NCI-H526 (cell line): ENCODE results near the gene CNEP1R1.
"Not testable (repeated sequence)": the region's sequence is repeated elsewhere in the genome, so short reads cannot be mapped to it uniquely, and the experiment has no call there.

Experiments used
- DNase-seq, 2 experiments: peaks; one replicate each; lab custom pipeline; 2025; lab: John Stamatoyannopoulos, UW

CNEP1R1 gene

GRCh38 chr16:50024684-50025536 is at the start of gene CNEP1R1:
TSS of gene CNEP1R1 (plus strand) at chr16:50025225. CDS start at chr16:50025316, 91 bp downstream.
- DNase-seq, result peak; percentile 87 to 95

DNA sequence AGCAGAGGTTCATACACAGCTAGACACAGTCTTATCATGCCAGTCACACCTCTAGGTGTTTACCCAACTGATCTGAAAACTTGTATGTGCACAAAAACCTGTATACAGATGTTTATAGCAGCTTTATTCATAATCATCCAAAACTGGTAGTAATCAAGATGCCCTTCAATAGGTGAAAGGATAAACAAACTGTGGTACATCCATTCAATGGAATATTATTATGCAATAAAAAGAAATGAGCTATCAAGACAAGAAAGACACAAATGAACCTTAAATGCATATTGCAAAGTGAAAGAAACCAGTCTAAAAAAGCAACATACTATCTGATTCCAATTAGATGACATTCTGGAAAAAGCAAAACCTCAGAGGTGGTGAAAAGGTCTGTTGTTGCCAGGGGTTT is 47.6 kb upstream of the CNEP1R1 start:
- no peak for DNase-seq

GRCh38 chr16:49978569-49979326 is 46.3 kb upstream of the CNEP1R1 start:
- no peak for DNase-seq

GRCh38 chr16:49980166-49980565 is 44.9 kb upstream of the CNEP1R1 start:
- no peak for DNase-seq

- no peak for DNase-seq
Observed at GRCh38 chr16:49986351-49987124, 38.5 kb upstream of the CNEP1R1 start.

DNA sequence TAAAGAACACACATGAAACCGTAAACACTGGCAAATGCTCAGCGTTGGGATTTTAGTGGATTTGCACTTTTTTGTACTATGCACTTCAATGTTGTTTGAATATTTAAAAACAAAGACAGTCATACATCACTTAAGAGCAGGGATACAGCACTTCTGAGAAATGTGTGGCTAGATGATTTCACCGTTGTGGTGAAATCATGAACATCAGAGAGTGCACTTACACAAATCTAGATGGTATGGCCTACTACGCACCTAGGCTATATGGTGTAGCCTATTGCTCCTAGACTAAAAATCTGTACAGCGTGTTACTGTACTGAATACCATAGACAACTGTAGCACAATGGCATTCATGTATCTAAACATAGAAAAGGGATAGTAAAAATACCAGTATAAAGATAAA is 37.6 kb upstream of the CNEP1R1 start:
- DNase-seq, result no peak

- no peak for DNase-seq
Observed at GRCh38 chr16:49992825-49993224, 32.2 kb upstream of the CNEP1R1 start.

DNA sequence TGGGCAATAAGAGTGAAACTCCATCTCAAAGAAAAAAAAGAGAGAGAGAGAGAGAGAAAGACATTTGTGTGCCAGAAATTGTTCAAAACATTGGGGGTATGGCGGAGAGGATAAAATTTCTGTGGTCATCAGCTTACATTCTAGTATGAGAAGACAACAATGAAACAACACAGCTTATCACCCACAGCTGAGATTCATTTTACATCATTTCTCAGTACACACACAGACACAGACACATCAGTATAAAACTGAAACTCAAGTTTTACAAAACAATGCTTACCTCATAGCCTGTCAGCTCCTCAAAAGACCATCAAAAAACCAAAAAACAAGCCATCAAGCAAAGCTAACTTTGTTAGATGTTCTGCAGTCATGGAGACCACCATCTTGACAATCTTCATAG is 31.4 kb upstream of the CNEP1R1 start:
- DNase-seq, result no peak

- DNase-seq, result no peak
Observed at GRCh38 chr16:49994006-49994405, 31.0 kb upstream of the CNEP1R1 start.

GRCh38 chr16:49995720-49996119 is 29.3 kb upstream of the CNEP1R1 start:
- no peak for DNase-seq

- no peak for DNase-seq
Observed at GRCh38 chr16:49997721-49998251, 27.2 kb upstream of the CNEP1R1 start.

DNA sequence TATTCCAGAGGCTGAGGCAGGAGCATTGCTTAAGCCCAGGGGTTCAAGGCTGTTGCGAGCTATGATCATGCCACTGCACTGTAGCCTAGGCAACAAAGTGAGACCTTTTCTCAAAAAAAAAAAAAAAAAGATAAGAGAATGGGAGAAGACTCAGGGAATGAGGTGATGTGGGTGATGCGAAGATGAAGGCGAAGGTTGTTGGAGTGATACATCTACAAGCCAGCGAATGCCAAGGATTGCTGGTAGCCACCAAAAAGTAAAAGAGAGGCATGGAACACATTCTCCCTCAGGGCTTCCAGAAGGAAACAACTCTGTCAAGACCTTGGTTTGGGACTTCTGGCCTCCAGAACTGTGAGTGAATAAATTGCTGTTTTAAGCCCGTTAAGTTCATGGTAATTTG is 26.0 kb upstream of the CNEP1R1 start:
- DNase-seq, result no peak

DNA sequence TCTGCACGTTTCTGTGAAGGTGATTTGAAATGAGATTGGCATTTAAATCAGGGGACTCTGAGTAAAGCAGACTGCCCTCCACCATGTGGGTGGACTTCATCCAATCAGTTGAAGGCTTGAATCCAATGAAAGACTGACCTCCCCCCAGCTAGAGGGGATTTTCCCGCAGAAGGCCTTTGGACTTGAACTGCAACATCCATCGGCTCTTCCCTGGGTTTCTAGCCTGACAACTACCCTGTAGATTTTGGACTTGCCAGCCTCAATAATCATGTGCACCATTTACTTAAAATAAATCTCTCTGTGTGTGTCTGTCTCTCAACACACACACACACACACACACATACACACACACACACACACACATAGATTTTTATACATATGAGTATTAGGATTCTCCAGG is 23.9 kb upstream of the CNEP1R1 start:
- no peak for DNase-seq

GRCh38 chr16:50002190-50002589 is 22.8 kb upstream of the CNEP1R1 start:
- DNase-seq, result no peak

DNA sequence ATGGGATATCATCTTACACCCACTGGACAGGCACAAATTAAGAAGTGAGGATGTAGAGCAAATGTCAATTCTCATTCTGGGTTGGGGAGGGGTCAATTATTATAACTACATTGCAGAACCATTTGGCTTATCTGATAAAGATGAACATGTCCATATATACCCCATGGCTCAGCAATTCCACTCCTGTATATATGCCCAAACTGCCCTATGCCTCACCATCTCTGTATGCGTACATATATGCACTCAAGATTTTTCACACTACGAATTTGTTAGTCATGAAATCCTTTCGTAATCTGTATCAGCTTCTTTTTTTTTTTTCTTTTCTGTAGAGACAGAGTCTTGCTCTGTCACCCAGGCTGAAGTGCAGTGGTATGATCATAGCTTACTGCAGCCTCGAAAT is 20.8 kb upstream of the CNEP1R1 start:
- no peak for DNase-seq

DNA sequence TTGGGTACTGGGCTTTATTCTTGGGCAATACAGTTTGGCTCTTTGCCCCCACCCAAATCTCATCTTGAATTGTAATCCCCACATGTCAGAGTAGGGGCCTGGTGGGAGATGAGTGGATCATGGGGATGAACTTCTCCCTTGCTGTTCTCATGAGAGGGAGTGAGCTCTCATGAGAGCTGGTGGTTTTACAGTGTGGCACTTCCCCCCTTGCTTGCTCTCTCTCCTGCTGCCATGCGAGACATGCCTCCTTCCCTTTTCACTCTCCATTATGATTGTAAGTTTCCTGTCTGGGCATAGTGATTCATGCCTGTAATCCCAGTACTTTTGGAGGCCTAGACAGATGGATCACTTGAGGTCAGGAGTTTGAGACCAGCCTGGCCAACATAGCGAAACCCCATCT is 18.1 kb upstream of the CNEP1R1 start:
- DNase-seq, result no peak

GRCh38 chr16:50007744-50008143 is 17.3 kb upstream of the CNEP1R1 start:
- DNase-seq, result no peak

- no peak for DNase-seq
Observed at GRCh38 chr16:50010212-50010611, 14.8 kb upstream of the CNEP1R1 start.

GRCh38 chr16:50011707-50012106 is 13.3 kb upstream of the CNEP1R1 start:
- DNase-seq, result no peak

GRCh38 chr16:50012182-50012581 is 12.8 kb upstream of the CNEP1R1 start:
- no peak for DNase-seq

DNA sequence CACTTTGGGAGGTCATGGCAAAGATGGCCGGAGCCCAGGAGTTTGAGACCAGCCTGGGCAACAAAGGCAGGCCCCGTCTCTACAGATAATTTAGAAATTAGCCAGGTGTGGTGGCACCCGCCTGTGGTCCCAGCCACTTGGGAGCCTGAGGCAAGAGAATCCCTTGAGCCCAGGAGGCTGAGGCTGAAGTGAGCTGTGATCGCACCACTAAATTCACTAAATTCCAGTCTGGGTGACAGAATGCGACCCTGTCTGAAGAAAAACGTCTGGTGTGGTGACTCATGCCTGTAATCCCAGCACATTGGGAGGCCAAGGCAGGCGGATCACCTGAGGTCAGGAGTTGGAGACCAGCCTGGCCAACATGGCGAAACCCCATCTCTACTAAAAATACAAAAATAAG is 10.8 kb upstream of the CNEP1R1 start:
- not testable (repeated sequence) for DNase-seq

DNA sequence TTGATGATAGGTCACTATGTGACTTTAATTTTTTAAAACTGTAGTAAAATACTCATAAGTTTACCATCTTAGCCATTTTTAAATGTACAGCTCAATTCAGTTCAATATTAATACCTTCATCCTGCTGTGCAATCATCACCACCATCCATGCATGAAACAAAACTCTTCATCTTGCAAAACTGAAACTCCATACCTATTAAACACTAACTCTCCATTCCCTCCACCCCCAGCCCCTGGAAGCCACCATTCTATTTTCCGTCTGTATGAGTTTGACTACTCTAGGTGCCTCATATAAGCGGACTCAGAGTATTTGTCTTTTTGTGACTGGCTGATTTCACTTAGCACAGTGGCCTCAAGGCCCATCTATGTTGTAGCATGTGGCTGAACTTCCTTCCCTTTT is 9.4 kb upstream of the CNEP1R1 start:
- no peak for DNase-seq
